ENCODE data around the gene FAM171A1. TPM values are rescaled to one million over a fixed set of nuclear protein-coding genes. Genes with fewer than 3 reads are reported as not detected.

FAM171A1 gene
- polyA plus RNA-seq, 1 of the 3 experiments (the other 2 are of a cell fraction): 26.3 TPM

GRCh38 chr10:15241306-15241705, 129.8 kb downstream of the FAM171A1 start:
- H3K9me3 ChIP-seq: no peaks in the 10 kb centered on the region
- H2AFZ ChIP-seq (ENCODE audit: low read depth): no peak overlapping the region
- ChIA-PET CTCF (no interaction called here), POLR2A (no interaction called here)
- 95% methylated on average over 4 of the region's 4 CpGs for WGBS (ENCODE audit: low lambda C conversion rate)
- H3K9me2 ChIP-seq: no peaks in the 10 kb centered on the region
- H3K36me3 ChIP-seq (replicated peaks in 1 of 2; ENCODE audit: control insufficient read depth in 1 of 2, insufficient read depth in 2 of 2, low read length in 1 of 2): no peaks in the 10 kb centered on the region
- H3K4me3 ChIP-seq (ENCODE audit: low read depth in 2 of 2, low read length in 1 of 2): no peak overlapping the region
- no peak overlapping the region for H3K9ac ChIP-seq
- H3K79me2 ChIP-seq (ENCODE audit: insufficient read depth): no peaks in the 10 kb centered on the region
- H4K20me1 ChIP-seq (ENCODE audit: insufficient read depth): no peaks in the 10 kb centered on the region
- H3K4me2 ChIP-seq: no peak overlapping the region
- peaks cover 3% of the 10 kb centered on the region for H3F3A ChIP-seq (replicated peaks; ENCODE audit: insufficient read depth)
- no peak overlapping the region for H3K27ac ChIP-seq (ENCODE audit: low read depth in 2 of 2, low read length in 1 of 2)
- peaks cover 0 to 2% of the 10 kb centered on the region in 2 experiments; a peak in 1 of 4 replicates for H3K4me1 ChIP-seq (ENCODE audit: control insufficient read depth in 1 of 2, insufficient read depth in 2 of 2, low read depth in 1 of 2, low read length in 1 of 2)
- no peak for TF ChIP-seq USF2 (IDR thresholded peaks at IDR 0.05; ENCODE audit: borderline replicate concordance, low read depth, low read length)
- no peak for TF ChIP-seq ZBTB33 (IDR thresholded peaks at IDR 0.05; ENCODE audit: borderline replicate concordance, low read depth)
- TF ChIP-seq POLR2AphosphoS5 (IDR thresholded peaks at IDR 0.05; ENCODE audit: low read depth, low read length): no peak
- no peak for TF ChIP-seq FOXJ3 (CRISPR knock-in tag; IDR thresholded peaks at IDR 0.05)
- no peak for TF ChIP-seq TCF12 (IDR thresholded peaks at IDR 0.05)
- no peak for TF ChIP-seq TAF1 (IDR thresholded peaks at IDR 0.05; ENCODE audit: borderline replicate concordance, low read depth, low read length)
- TF ChIP-seq CHD2 (IDR thresholded peaks at IDR 0.05; ENCODE audit: low read length, partially characterized antibody): no peak
- TF ChIP-seq RCOR1 (IDR thresholded peaks at IDR 0.05; ENCODE audit: low read length): no peak
- no peak for TF ChIP-seq FOXM1 (IDR thresholded peaks at IDR 0.05; ENCODE audit: low read depth)
- no peak for TF ChIP-seq USF1 (IDR thresholded peaks at IDR 0.05; ENCODE audit: borderline replicate concordance, low read depth)
- TF ChIP-seq MXI1 (IDR thresholded peaks at IDR 0.05; ENCODE audit: low read depth, low read length): no peak
- TF ChIP-seq RAD21 (IDR thresholded peaks at IDR 0.05; ENCODE audit: low read length): no peak
- no peak for TF ChIP-seq MAX (IDR thresholded peaks at IDR 0.05; ENCODE audit: low read depth)
- TF ChIP-seq FOSL2 (IDR thresholded peaks at IDR 0.05; ENCODE audit: borderline replicate concordance, low read depth): no peak
- no peak for TF ChIP-seq YY1 (IDR thresholded peaks at IDR 0.05; ENCODE audit: low read depth)
- no peak for TF ChIP-seq RFX5 (IDR thresholded peaks at IDR 0.05; ENCODE audit: low read length)
- H3K27me3 ChIP-seq (ENCODE audit: insufficient read depth): no peaks in the 10 kb centered on the region
- DNase-seq: no peak
